H9 (cell line): ENCODE measurements around the gene SLC13A5. TPM values are rescaled to one million over a fixed set of nuclear protein-coding genes. Genes with fewer than 3 reads are reported as not detected.

Experiments
- DNase-seq: peaks from one replicate; pipeline ENCODE4 v3.0.0-alpha.2; 2017
- H2AFZ ChIP-seq: one replicate; pipeline ENCODE4 v1.6.1; 2013; ENCODE audit warnings: mild to moderate bottlenecking, low read length, control low read depth, moderate library complexity
- H2AK5ac ChIP-seq: 2 replicates; pipeline ENCODE4 v1.6.1; 2013; ENCODE audit warnings: low read length, control low read depth, mixed read lengths; ENCODE audit not compliant: insufficient read length
- H2BK120ac ChIP-seq: one replicate; pipeline ENCODE4 v1.6.1; 2013; ENCODE audit warnings: low read depth, mild to moderate bottlenecking, low read length, control low read depth, inconsistent platforms; ENCODE audit not compliant: poor library complexity, severe bottlenecking
- H2BK12ac ChIP-seq: 2 replicates; pipeline ENCODE4 v1.6.1; 2013; ENCODE audit warnings: low read length, control low read depth, mixed read lengths, low read depth; ENCODE audit not compliant: insufficient read length
- H2BK15ac ChIP-seq: 2 replicates; pipeline ENCODE4 v1.6.1; 2013; ENCODE audit warnings: low read depth, low read length, control low read depth
- H2BK20ac ChIP-seq: one replicate; pipeline ENCODE4 v1.6.1; 2013; ENCODE audit warnings: low read depth, mild to moderate bottlenecking, low read length, control low read depth, inconsistent platforms; ENCODE audit not compliant: poor library complexity, severe bottlenecking
- H2BK5ac ChIP-seq: 2 replicates; pipeline ENCODE4 v1.6.1; 2013; ENCODE audit warnings: low read length, control low read depth, mixed read lengths; ENCODE audit not compliant: insufficient read length
- H3K14ac ChIP-seq: 2 replicates; pipeline ENCODE4 v1.6.1; 2013; ENCODE audit warnings: low read length, control low read depth; ENCODE audit not compliant: insufficient read depth
- H3K18ac ChIP-seq: 2 replicates; pipeline ENCODE4 v1.6.1; 2013; ENCODE audit warnings: low read depth, mild to moderate bottlenecking, mixed read lengths, low read length, control low read depth; ENCODE audit not compliant: insufficient read length
- H3K23ac ChIP-seq: 2 replicates; pipeline ENCODE4 v1.6.1; 2013; ENCODE audit warnings: low read length, control low read depth, mixed read lengths, low read depth; ENCODE audit not compliant: insufficient read length
- H3K23me2 ChIP-seq: 2 replicates; pipeline ENCODE4 v1.6.1; 2013; ENCODE audit warnings: low read depth, mild to moderate bottlenecking, mixed read lengths, low read length, control low read depth; ENCODE audit not compliant: insufficient read length, poor library complexity, severe bottlenecking
- H3K27ac ChIP-seq: 2 replicates; pipeline ENCODE4 v1.5.1; 2013; ENCODE audit warnings: low read length, control low read depth, mixed read lengths, low read depth; ENCODE audit not compliant: insufficient read length
- H3K27me3 ChIP-seq: 2 replicates; pipeline ENCODE4 v1.6.1; 2013; ENCODE audit warnings: low read length, control low read depth, inconsistent platforms; ENCODE audit not compliant: insufficient read depth
- H3K4ac ChIP-seq: 2 replicates; pipeline ENCODE4 v1.6.1; 2013; ENCODE audit warnings: low read depth, mild to moderate bottlenecking, control low read depth, inconsistent platforms, low read length, moderate library complexity
- H3K4me1 ChIP-seq: 2 replicates; pipeline ENCODE4 v1.6.1; 2013; ENCODE audit warnings: low read length, control low read depth, inconsistent platforms; ENCODE audit not compliant: insufficient read depth
- H3K4me2 ChIP-seq: 2 replicates; pipeline ENCODE4 v1.6.1; 2013; ENCODE audit warnings: low read length, control low read depth, mixed read lengths; ENCODE audit not compliant: insufficient read length, insufficient read depth
- H3K56ac ChIP-seq: 2 replicates; pipeline ENCODE4 v1.6.1; 2013; ENCODE audit warnings: low read depth, mild to moderate bottlenecking, mixed read lengths, low read length, control low read depth; ENCODE audit not compliant: insufficient read length
- H3K79me1 ChIP-seq: 2 replicates; pipeline ENCODE4 v1.6.1; 2013; ENCODE audit warnings: low read depth, mild to moderate bottlenecking, moderate library complexity, low read length, control low read depth, inconsistent platforms; ENCODE audit not compliant: insufficient read depth, poor library complexity, severe bottlenecking
- H3K79me2 ChIP-seq: 2 replicates; pipeline ENCODE4 v1.6.1; 2013; ENCODE audit warnings: low read length, control low read depth, inconsistent platforms; ENCODE audit not compliant: insufficient read depth
- H3K9ac ChIP-seq: 2 replicates; pipeline ENCODE4 v1.6.1; 2013; ENCODE audit warnings: low read length, control low read depth, mixed read lengths; ENCODE audit not compliant: insufficient read length; ENCODE audit errors: extremely low read depth
- H3K9me3 ChIP-seq: one replicate; pipeline ENCODE4 v1.6.1; 2013; ENCODE audit warnings: low read depth, low read length, inconsistent platforms; ENCODE audit not compliant: control insufficient read depth
- H3T11ph ChIP-seq: one replicate; pipeline ENCODE4 v1.6.1; 2013; ENCODE audit warnings: mild to moderate bottlenecking, low read length, control low read depth, inconsistent platforms
- H4K20me1 ChIP-seq: one replicate; pipeline ENCODE4 v1.6.1; 2013; ENCODE audit not compliant: control insufficient read depth, insufficient read length, insufficient read depth
- H4K5ac ChIP-seq: 2 replicates; pipeline ENCODE4 v1.6.1; 2013; ENCODE audit warnings: low read depth, mild to moderate bottlenecking, mixed read lengths, low read length, control low read depth; ENCODE audit not compliant: insufficient read length
- H4K8ac ChIP-seq: replicated peaks from 2 replicates; pipeline ENCODE4 v1.6.1; 2013; ENCODE audit warnings: low read length, control low read depth, mixed read lengths, low read depth; ENCODE audit not compliant: insufficient read length
- H4K91ac ChIP-seq: 2 replicates; pipeline ENCODE4 v1.6.1; 2013; ENCODE audit warnings: low read depth, mild to moderate bottlenecking, moderate library complexity, mixed read lengths, low read length, control low read depth; ENCODE audit not compliant: insufficient read length
- H3K27ac Mint-ChIP-seq, 3 experiments: 2 replicates in 2 of 3; 3 replicates in 1 of 3; pipeline ENCODE4 v1.8.0; 2020 to 2021; ENCODE audit warnings: mixed read lengths in 3 of 3, mild to moderate bottlenecking in 1 of 3, moderate library complexity in 1 of 3
- H3K27me3 Mint-ChIP-seq: 2 replicates; pipeline ENCODE4 v1.8.0; 2021; ENCODE audit warnings: low read depth, mild to moderate bottlenecking, moderate library complexity, mixed read lengths
- H3K36me3 Mint-ChIP-seq, 3 experiments: 2 replicates in 2 of 3; 3 replicates in 1 of 3; pipeline ENCODE4 v1.8.0; 2020 to 2021; ENCODE audit warnings: low read depth in 3 of 3, mixed read lengths in 3 of 3; ENCODE audit not compliant: insufficient read depth in 1 of 3
- H3K4me1 Mint-ChIP-seq, 2 experiments: 2 replicates each; pipeline ENCODE4 v1.8.0; 2020; ENCODE audit warnings: mixed read lengths in 2 of 2
- H3K4me3 Mint-ChIP-seq, 2 experiments: 2 replicates in 1 of 2; 3 replicates in 1 of 2; pipeline ENCODE4 v1.8.0; 2020 to 2021; ENCODE audit warnings: mild to moderate bottlenecking in 2 of 2, mixed read lengths in 2 of 2, moderate library complexity in 1 of 2
- H3K9me3 Mint-ChIP-seq, 2 experiments: 2 replicates in 1 of 2; 3 replicates in 1 of 2; pipeline ENCODE4 v1.8.0; 2020; ENCODE audit warnings: mild to moderate bottlenecking in 2 of 2, mixed read lengths in 2 of 2, moderate library complexity in 1 of 2
- WGBS: extraction: QIAGEN DNeasy Blood & Tissue Kit; methylation state at CpG from one replicate; pipeline ENCODE4 v1.1.7; 2013; ENCODE audit warnings: missing lambda C conversion rate, low lambda C conversion rate, mixed read lengths; ENCODE audit not compliant: insufficient read length; ENCODE audit errors: extremely low coverage; 5-methylcytosine and 5-hydroxymethylcytosine counted together
- microRNA-seq: library from miRNA; unstranded; fragments of <30 nt; microRNA quantifications from one replicate; pipeline ENCODE4, GENCODE V29; 2020; ENCODE audit warnings: borderline microRNAs expressed
- total RNA-seq: library from RNA; stranded (reverse); gene quantifications from 2 replicates; pipeline ENCODE4 v1.2.1, GENCODE V29; 2021
- TF ChIP-seq, protein P1 (sequence below): fragments of 200-600 bp; sonication (generic); conservative IDR thresholded peaks from 3 replicates; pipeline ENCODE4 v1.8.0; 2021; ENCODE audit warnings: antibody characterized with exemption, mild to moderate bottlenecking

Gene SLC13A5
- total RNA-seq, 1 experiment from 2014 or later, result 1.6 TPM

GRCh38 chr17:6636105-6636504, 77.1 kb downstream of the SLC13A5 start:
- Histone ChIP-seq H3K27me3 (no peaks in the 10 kb centered on the region), H2BK12ac (no peak overlapping the region), H2BK120ac (no peak overlapping the region), H3K27ac (no peak overlapping the region), H2BK5ac (no peak overlapping the region), H3K23ac (no peak overlapping the region), H3K14ac (no peak overlapping the region), H3K4me2 (no peak overlapping the region), H4K8ac (no peak overlapping the region), H3K4ac (no peak overlapping the region), H4K20me1 (no peaks in the 10 kb centered on the region), H2BK20ac (no peak overlapping the region), H2BK15ac (no peak overlapping the region), H3K9ac (no peak overlapping the region), H4K91ac (no peak overlapping the region), H2AK5ac (no peak overlapping the region), H3K9me3 (no peaks in the 10 kb centered on the region), H2AFZ (no peak overlapping the region), H4K5ac (no peak overlapping the region), H3K56ac (no peak overlapping the region), H3T11ph (no peak overlapping the region), H3K79me2 (no peaks in the 10 kb centered on the region), H3K4me1 (no peaks in the 10 kb centered on the region), H3K18ac (no peak overlapping the region), H3K79me1 (no peaks in the 10 kb centered on the region), H3K23me2 (peaks cover 12% of the 10 kb centered on the region)
- Mint-ChIP-seq H3K4me3 (0 out of 5 replicates have a peak overlapping the region, but pooled peaks of 1 of the 2 experiments have one; percentile 4), H3K36me3 (peaks cover 24 to 35% (median 33%) of the 10 kb centered on the region in 3 experiments), H3K4me1 (peaks cover 9 to 13% of the 10 kb centered on the region in 2 experiments), H3K27me3 (no peaks in the 10 kb centered on the region; the same call in 1 of the 2 replicates), H3K9me3 (no peaks in the 10 kb centered on the region), H3K27ac (peak overlapping the region in 1 of 3 experiments; percentile 73; a peak in 1 of 7 replicates)
- no CpG with 5 or more reads among the region's 2 CpGs for WGBS
- no peak for DNase-seq
- TF ChIP-seq, protein P1, sequence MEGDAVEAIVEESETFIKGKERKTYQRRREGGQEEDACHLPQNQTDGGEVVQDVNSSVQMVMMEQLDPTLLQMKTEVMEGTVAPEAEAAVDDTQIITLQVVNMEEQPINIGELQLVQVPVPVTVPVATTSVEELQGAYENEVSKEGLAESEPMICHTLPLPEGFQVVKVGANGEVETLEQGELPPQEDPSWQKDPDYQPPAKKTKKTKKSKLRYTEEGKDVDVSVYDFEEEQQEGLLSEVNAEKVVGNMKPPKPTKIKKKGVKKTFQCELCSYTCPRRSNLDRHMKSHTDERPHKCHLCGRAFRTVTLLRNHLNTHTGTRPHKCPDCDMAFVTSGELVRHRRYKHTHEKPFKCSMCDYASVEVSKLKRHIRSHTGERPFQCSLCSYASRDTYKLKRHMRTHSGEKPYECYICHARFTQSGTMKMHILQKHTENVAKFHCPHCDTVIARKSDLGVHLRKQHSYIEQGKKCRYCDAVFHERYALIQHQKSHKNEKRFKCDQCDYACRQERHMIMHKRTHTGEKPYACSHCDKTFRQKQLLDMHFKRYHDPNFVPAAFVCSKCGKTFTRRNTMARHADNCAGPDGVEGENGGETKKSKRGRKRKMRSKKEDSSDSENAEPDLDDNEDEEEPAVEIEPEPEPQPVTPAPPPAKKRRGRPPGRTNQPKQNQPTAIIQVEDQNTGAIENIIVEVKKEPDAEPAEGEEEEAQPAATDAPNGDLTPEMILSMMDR, result no peak

Small RNAs within 50 kb of the gene (microRNA-seq; reads per million reads assigned to microRNA genes)
- gene MIR4520-1 (not detected), gene MIR4520-2 (not detected)

Other genes starting within 250 kb of the SLC13A5 start
- gene PITPNM3, start 156.8 kb downstream of the SLC13A5 start, total RNA-seq, result 2.7 and 3.4 TPM in 2 replicates
- 37.2 and 37.4 TPM in 2 replicates for gene KIAA0753, start 72.7 kb downstream of the SLC13A5 start, total RNA-seq
- gene TXNDC17, start 72.3 kb downstream of the SLC13A5 start, total RNA-seq, result 170 and 188 TPM in 2 replicates
- 9.1 and 11.8 TPM in 2 replicates for gene MED31, start 61.8 kb downstream of the SLC13A5 start, total RNA-seq
- gene C17orf100, start 61.6 kb downstream of the SLC13A5 start, total RNA-seq, result 0.70 and 1.1 TPM in 2 replicates
- not detected in 2 replicates for gene XAF1, start 42.7 kb upstream of the SLC13A5 start, total RNA-seq
- gene FBXO39, start 62.8 kb upstream of the SLC13A5 start, total RNA-seq, result not detected in 2 replicates
- gene TEKT1, start 118.4 kb upstream of the SLC13A5 start, total RNA-seq, result not detected in 2 replicates